Mesendoderm (in vitro differentiated cells): ENCODE data around the gene DDX59.
"Not testable (repeated sequence)": the region's sequence is repeated elsewhere in the genome, so short reads cannot be mapped to it uniquely, and the experiment has no call there.

Experiments used
- DNase-seq: peaks from one replicate; pipeline ENCODE4 v3.0.0; 2013
- H2AK5ac ChIP-seq: 2 replicates; pipeline ENCODE4 v1.6.1; 2013; ENCODE audit warnings: low read length, inconsistent platforms
- H2BK120ac ChIP-seq: 2 replicates; pipeline ENCODE4 v1.6.1; 2013; ENCODE audit warnings: low read depth, mild to moderate bottlenecking, low read length, moderate library complexity, mixed read lengths
- H2BK15ac ChIP-seq: replicated peaks from 2 replicates; pipeline ENCODE4 v1.6.1; 2013; ENCODE audit warnings: low read depth, mild to moderate bottlenecking, moderate library complexity
- H2BK5ac ChIP-seq: 2 replicates; pipeline ENCODE4 v1.6.1; 2013; ENCODE audit warnings: low read length, inconsistent platforms
- H3K18ac ChIP-seq: 2 replicates; pipeline ENCODE4 v1.6.1; 2013; ENCODE audit warnings: mild to moderate bottlenecking, low read length, mixed read lengths
- H3K23ac ChIP-seq: one replicate; pipeline ENCODE4 v1.6.1; 2013; ENCODE audit warnings: low read length
- H3K27ac ChIP-seq: 2 replicates; pipeline ENCODE4 v1.5.1; 2013; ENCODE audit warnings: low read depth, mild to moderate bottlenecking, inconsistent platforms, low read length, moderate library complexity
- H3K27me3 ChIP-seq: 2 replicates; pipeline ENCODE4 v1.6.1; 2013; ENCODE audit warnings: low read length, control low read depth, mild to moderate bottlenecking, inconsistent platforms; ENCODE audit not compliant: insufficient read depth, poor library complexity
- H3K36me3 ChIP-seq: 2 replicates; pipeline ENCODE4 v1.6.1; 2013; ENCODE audit warnings: low read length, inconsistent platforms; ENCODE audit not compliant: control insufficient read depth, insufficient read depth
- H3K4ac ChIP-seq: one replicate; pipeline ENCODE4 v1.6.1; 2013; ENCODE audit warnings: low read depth, mild to moderate bottlenecking, low read length, moderate library complexity
- H3K4me1 ChIP-seq: 2 replicates; pipeline ENCODE4 v1.6.1; 2013; ENCODE audit warnings: low read depth, low read length, inconsistent platforms; ENCODE audit not compliant: control insufficient read depth
- H3K4me2 ChIP-seq: 2 replicates; pipeline ENCODE4 v1.6.1; 2013; ENCODE audit warnings: low read length
- H3K4me3 ChIP-seq: 2 replicates; pipeline ENCODE4 v1.5.1; 2013; ENCODE audit warnings: mild to moderate bottlenecking, low read length
- H3K56ac ChIP-seq: one replicate; pipeline ENCODE4 v1.6.1; 2013; ENCODE audit warnings: low read length
- H3K79me1 ChIP-seq: 2 replicates; pipeline ENCODE4 v1.6.1; 2013; ENCODE audit warnings: low read length, inconsistent platforms
- H3K79me2 ChIP-seq: 2 replicates; pipeline ENCODE4 v1.6.1; 2013; ENCODE audit warnings: mild to moderate bottlenecking, low read length; ENCODE audit not compliant: control insufficient read depth, insufficient read depth
- H3K9ac ChIP-seq: 2 replicates; pipeline ENCODE4 v1.6.1; 2013; ENCODE audit warnings: low read length, inconsistent platforms
- H4K5ac ChIP-seq: one replicate; pipeline ENCODE4 v1.6.1; 2013; ENCODE audit warnings: low read length
- H4K8ac ChIP-seq: one replicate; pipeline ENCODE4 v1.6.1; 2013; ENCODE audit warnings: low read depth, mild to moderate bottlenecking, control low read depth, low read length, moderate library complexity
- WGBS: extraction: QIAGEN DNeasy Blood & Tissue Kit; methylation state at CpG from one replicate; pipeline ENCODE4 v1.1.7; 2013; ENCODE audit warnings: low lambda C conversion rate, missing lambda C conversion rate; ENCODE audit not compliant: insufficient coverage; ENCODE audit errors: extremely low coverage; 5-methylcytosine and 5-hydroxymethylcytosine counted together

DDX59 gene

DNA sequence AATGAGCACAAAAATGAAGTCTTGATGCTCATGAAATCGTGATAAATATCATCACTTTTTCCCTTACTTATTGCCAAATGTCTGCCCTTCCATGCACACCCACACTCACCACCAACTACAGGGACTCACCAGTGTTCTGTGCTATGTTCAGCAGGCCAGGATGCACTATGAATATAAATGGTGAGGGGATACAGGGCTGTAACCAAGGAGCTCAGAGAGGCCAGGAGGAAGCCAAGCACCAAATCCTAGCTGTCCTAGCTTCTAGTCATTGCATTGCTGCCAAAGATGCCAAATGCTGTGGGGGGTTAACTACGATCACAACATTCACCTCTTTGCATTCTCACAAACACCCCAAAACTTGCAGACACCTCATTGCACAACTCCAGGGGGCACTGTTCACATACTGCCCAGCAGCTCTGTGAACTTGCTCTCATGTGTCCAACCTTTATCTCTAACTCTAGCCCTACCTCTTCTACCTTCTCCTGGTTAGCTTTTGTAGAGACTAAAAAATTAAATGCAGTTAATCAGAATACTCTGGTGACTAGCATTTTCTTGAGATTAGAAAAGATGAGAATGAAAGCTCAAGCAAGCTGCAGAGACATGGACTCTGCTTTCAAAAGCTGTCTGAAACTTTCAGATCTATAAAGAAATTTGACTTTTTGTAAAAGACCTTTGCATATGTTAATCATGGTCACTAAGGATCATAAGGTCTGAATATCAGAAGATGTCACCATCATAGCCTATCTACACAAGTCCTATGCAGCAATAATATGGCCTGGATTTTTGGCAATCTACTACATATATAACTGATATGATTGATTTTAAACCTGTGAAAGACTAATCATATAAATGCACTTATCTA is 35.2 kb downstream of the DDX59 start:
- H2BK15ac ChIP-seq, result no peak overlapping the region

DNA sequence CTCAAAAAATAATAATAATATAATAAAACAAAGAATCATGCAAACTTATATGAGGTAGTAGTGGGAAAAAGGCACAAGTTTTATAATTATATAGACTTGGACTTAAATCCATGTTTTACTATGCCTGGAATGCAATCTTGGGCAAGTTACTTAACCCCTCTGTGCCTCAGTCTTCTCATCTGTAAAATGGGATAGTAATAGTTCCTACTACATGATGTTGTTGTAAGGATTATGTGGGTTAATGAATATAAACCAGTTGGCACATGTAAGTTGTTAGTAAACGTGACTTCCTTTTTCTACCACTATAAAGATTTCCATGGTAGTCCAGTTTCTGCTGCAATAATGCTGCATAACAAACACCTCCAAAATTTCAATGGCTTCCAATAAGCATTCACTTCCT is 38.3 kb downstream of the DDX59 start:
- H3K4me2 ChIP-seq, result no peak overlapping the region
- H4K5ac ChIP-seq, result no peak overlapping the region
- H4K8ac ChIP-seq, result no peak overlapping the region
- no peak overlapping the region for H3K4ac ChIP-seq
- H3K27me3 ChIP-seq, result no peaks in the 10 kb centered on the region
- no peaks in the 10 kb centered on the region for H3K36me3 ChIP-seq
- no peak overlapping the region for H2BK15ac ChIP-seq
- no peak overlapping the region for H3K4me3 ChIP-seq
- no peak for DNase-seq
- H3K56ac ChIP-seq, result no peak overlapping the region
- H3K79me1 ChIP-seq, result no peaks in the 10 kb centered on the region
- H3K23ac ChIP-seq, result no peak overlapping the region
- no peak overlapping the region for H2BK5ac ChIP-seq
- H3K4me1 ChIP-seq, result no peaks in the 10 kb centered on the region
- H3K27ac ChIP-seq, result no peak overlapping the region
- no peak overlapping the region for H3K9ac ChIP-seq
- no peaks in the 10 kb centered on the region for H3K79me2 ChIP-seq
- H2AK5ac ChIP-seq, result no peak overlapping the region
- no CpG with 5 or more reads among the region's 1 CpG for WGBS
- H3K18ac ChIP-seq, result no peak overlapping the region
- no peak overlapping the region for H2BK120ac ChIP-seq

More for the DNA sequence above, 35.2 kb downstream of the DDX59 start:
- no peak overlapping the region for H4K8ac ChIP-seq
- H3K27ac ChIP-seq, result no peak overlapping the region
- WGBS, result no CpG with 5 or more reads among the region's 2 CpGs
- no peaks in the 10 kb centered on the region for H3K27me3 ChIP-seq
- H3K23ac ChIP-seq, result no peak overlapping the region
- no peak overlapping the region for H2BK5ac ChIP-seq
- no peaks in the 10 kb centered on the region for H3K79me1 ChIP-seq
- no peak overlapping the region for H2AK5ac ChIP-seq
- H3K4ac ChIP-seq, result no peak overlapping the region
- no peak overlapping the region for H4K5ac ChIP-seq
- H3K4me3 ChIP-seq, result no peak overlapping the region
- no peaks in the 10 kb centered on the region for H3K36me3 ChIP-seq
- H3K9ac ChIP-seq, result no peak overlapping the region
- no peaks in the 10 kb centered on the region for H3K79me2 ChIP-seq
- no peak overlapping the region for H2BK120ac ChIP-seq
- no peak overlapping the region for H3K4me2 ChIP-seq
- no peaks in the 10 kb centered on the region for H3K4me1 ChIP-seq
- no peak overlapping the region for H3K18ac ChIP-seq
- no peak overlapping the region for H3K56ac ChIP-seq
- no peak for DNase-seq

DNA sequence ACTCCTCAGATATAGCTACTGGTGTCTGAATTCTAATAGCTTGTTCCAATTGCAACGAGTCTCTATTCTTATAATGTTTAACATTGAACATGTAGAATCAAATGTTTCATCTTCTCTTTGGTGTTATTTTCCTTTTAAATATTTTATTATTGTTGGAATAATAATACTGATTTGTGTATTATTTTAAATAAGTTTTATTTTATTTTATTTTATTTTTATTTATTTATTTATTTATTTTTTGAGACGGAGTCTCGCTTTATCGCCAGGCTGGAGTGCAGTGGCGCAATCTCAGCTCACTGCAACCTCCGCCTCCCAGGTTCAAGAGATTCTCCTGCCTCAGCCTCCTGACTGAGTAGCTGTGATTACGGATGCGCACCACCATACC is 39.2 kb downstream of the DDX59 start:
- not testable (repeated sequence) for H2AK5ac ChIP-seq, H3K4me2 ChIP-seq, H3K27me3 ChIP-seq, H3K36me3 ChIP-seq, H3K18ac ChIP-seq, H3K79me1 ChIP-seq, H2BK5ac ChIP-seq, H4K8ac ChIP-seq, H3K4me3 ChIP-seq, H3K27ac ChIP-seq, H3K56ac ChIP-seq, H4K5ac ChIP-seq, H3K9ac ChIP-seq, H3K79me2 ChIP-seq, H2BK15ac ChIP-seq, H3K23ac ChIP-seq, H2BK120ac ChIP-seq, H3K4ac ChIP-seq, DNase-seq, H3K4me1 ChIP-seq
- WGBS, result no CpG with 5 or more reads among the region's 8 CpGs

GRCh38 chr1:200629876-200630514 is 39.7 kb downstream of the DDX59 start:
- no peaks in the 10 kb centered on the region for H3K79me2 ChIP-seq
- H3K56ac ChIP-seq, result no peak overlapping the region
- no peaks in the 10 kb centered on the region for H3K27me3 ChIP-seq
- H3K9ac ChIP-seq, result no peak overlapping the region
- H3K4ac ChIP-seq, result no peak overlapping the region
- no peak overlapping the region for H4K8ac ChIP-seq
- no peak for DNase-seq
- H3K4me3 ChIP-seq, result no peak overlapping the region
- no peak overlapping the region for H2BK5ac ChIP-seq
- H4K5ac ChIP-seq, result no peak overlapping the region
- no peaks in the 10 kb centered on the region for H3K79me1 ChIP-seq
- H3K4me1 ChIP-seq, result no peaks in the 10 kb centered on the region
- no peak overlapping the region for H3K23ac ChIP-seq
- no peaks in the 10 kb centered on the region for H3K36me3 ChIP-seq
- no peak overlapping the region for H2BK120ac ChIP-seq
- H3K27ac ChIP-seq, result no peak overlapping the region
- H3K4me2 ChIP-seq, result no peak overlapping the region
- no peak overlapping the region for H3K18ac ChIP-seq
- no peak overlapping the region for H2AK5ac ChIP-seq
- H2BK15ac ChIP-seq, result no peak overlapping the region
- no CpG with 5 or more reads among the region's 9 CpGs for WGBS

- Histone ChIP-seq H3K4ac (no peak overlapping the region), H4K5ac (no peak overlapping the region), H3K27ac (no peak overlapping the region), H3K79me1 (no peaks in the 10 kb centered on the region), H2BK15ac (no peak overlapping the region), H3K36me3 (no peaks in the 10 kb centered on the region), H4K8ac (no peak overlapping the region), H3K79me2 (no peaks in the 10 kb centered on the region), H3K56ac (no peak overlapping the region), H3K23ac (no peak overlapping the region), H3K9ac (no peak overlapping the region), H3K4me3 (no peak overlapping the region), H2AK5ac (no peak overlapping the region), H3K27me3 (no peaks in the 10 kb centered on the region), H3K4me1 (no peaks in the 10 kb centered on the region), H2BK120ac (no peak overlapping the region), H2BK5ac (no peak overlapping the region), H3K4me2 (no peak overlapping the region), H3K18ac (no peak overlapping the region)
- DNase-seq, result no peak
- no CpG with 5 or more reads among the region's 7 CpGs for WGBS
Observed at GRCh38 chr1:200628223-200628881, 41.4 kb downstream of the DDX59 start.
